ENCODE data around the gene MARS2.
"Not testable (repeated sequence)": the region's sequence is repeated elsewhere in the genome, so short reads cannot be mapped to it uniquely, and the experiment has no call there.

The MARS2 gene

GRCh38 chr2:197677483-197677882, 27.7 kb upstream of the MARS2 start:
- no peak for TF ChIP-seq CTCF (IDR thresholded peaks at IDR 0.05; ENCODE audit: insufficient read depth, missing control alignments)
- no peak for FAIRE-seq
- DNase-seq (ENCODE audit: insufficient read length, low spot score) = no peak

- not testable (repeated sequence) for FAIRE-seq; DNase-seq (ENCODE audit: insufficient read length, low spot score)
Observed at GRCh38 chr2:197695206-197695605, 10.0 kb upstream of the MARS2 start.

GRCh38 chr2:197695971-197696370, 9.2 kb upstream of the MARS2 start:
- DNase-seq (ENCODE audit: insufficient read length, low spot score); FAIRE-seq: not testable (repeated sequence)

- DNase-seq (ENCODE audit: insufficient read length, low spot score); FAIRE-seq: not testable (repeated sequence)
Observed at GRCh38 chr2:197696571-197696970, 8.6 kb upstream of the MARS2 start.

GRCh38 chr2:197699724-197700123, 5.4 kb upstream of the MARS2 start:
- DNase-seq (ENCODE audit: insufficient read length, low spot score); FAIRE-seq: not testable (repeated sequence)

GRCh38 chr2:197700960-197701359, 4.2 kb upstream of the MARS2 start:
- FAIRE-seq = no peak
- TF ChIP-seq CTCF (IDR thresholded peaks at IDR 0.05; ENCODE audit: insufficient read depth, missing control alignments) = no peak

GRCh38 chr2:197704434-197705120, 592 bp upstream of the MARS2 start:
- no peak for DNase-seq (ENCODE audit: insufficient read length, low spot score)
- TF ChIP-seq CTCF (IDR thresholded peaks at IDR 0.05; ENCODE audit: insufficient read depth, missing control alignments) = no peak

More at GRCh38 chr2:197700960-197701359, 4.2 kb upstream of the MARS2 start:
- no peak for DNase-seq (ENCODE audit: insufficient read length, low spot score)

GRCh38 chr2:197705912-197706838, 1.0 kb downstream of the MARS2 start:
- FAIRE-seq (no peak), DNase-seq (ENCODE audit: insufficient read length, low spot score) (no peak)
- no peak for TF ChIP-seq CTCF (IDR thresholded peaks at IDR 0.05; ENCODE audit: insufficient read depth, missing control alignments)

More at GRCh38 chr2:197704434-197705120, 592 bp upstream of the MARS2 start:
- no peak for FAIRE-seq

GRCh38 chr2:197706839-197707207, 1.7 kb downstream of the MARS2 start:
- no peak for TF ChIP-seq CTCF (IDR thresholded peaks at IDR 0.05; ENCODE audit: insufficient read depth, missing control alignments)
- no peak for DNase-seq (ENCODE audit: insufficient read length, low spot score)
- FAIRE-seq = no peak

All from D721Med (cell line).